ENCODE measurements around the gene XXYLT1.

XXYLT1 gene

DNA sequence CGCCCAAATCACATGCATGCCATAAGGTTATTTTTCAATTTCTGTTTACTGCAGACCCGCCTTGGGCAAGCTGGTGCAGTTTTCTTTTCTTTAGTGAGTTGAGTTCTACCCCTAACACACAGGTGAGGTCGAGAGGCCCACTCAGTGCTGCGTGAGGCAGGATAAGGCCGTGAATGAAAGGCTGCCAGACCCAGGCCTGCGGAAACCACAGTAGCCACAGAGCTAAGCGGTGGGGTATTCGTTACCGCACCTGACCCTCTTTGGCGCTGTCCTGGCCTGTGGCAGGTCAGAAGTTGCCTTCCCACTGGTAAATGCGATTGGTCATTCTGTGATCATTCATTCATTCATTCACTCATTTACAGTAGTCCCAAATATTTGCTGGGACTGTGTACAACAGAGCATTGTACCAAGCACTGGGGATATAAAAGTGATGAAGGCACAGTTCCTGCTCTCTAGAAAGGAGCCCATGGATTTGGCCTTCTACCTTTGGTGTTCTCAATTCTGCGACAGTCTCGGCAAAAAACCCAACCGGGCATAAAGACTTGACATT is 144.8 kb downstream of the XXYLT1 start:
- Histone ChIP-seq H2AFZ (ENCODE audit: low read depth, low read length, severe bottlenecking) (no peak overlapping the region), H3F3A (ENCODE audit: insufficient read depth) (no peaks in the 10 kb centered on the region), H3K9me3 (ENCODE audit: insufficient read depth, low read length) (no peaks in the 10 kb centered on the region), H3K4me3 (ENCODE audit: insufficient read depth, low read length, poor library complexity, severe bottlenecking) (no peak overlapping the region), H3K36me3 (ENCODE audit: low read length) (no peaks in the 10 kb centered on the region), H3K9me2 (replicated peaks; ENCODE audit: insufficient read depth, low read length) (no peaks in the 10 kb centered on the region), H3K27ac (ENCODE audit: low read depth, low read length) (no peak overlapping the region), H4K20me1 (ENCODE audit: low read depth, low read length) (no peaks in the 10 kb centered on the region), H3K4me2 (ENCODE audit: low read depth, low read length, poor library complexity, severe bottlenecking) (no peak overlapping the region), H3K27me3 (ENCODE audit: low read length) (no peaks in the 10 kb centered on the region), H3K79me2 (ENCODE audit: insufficient read depth, low read length) (no peaks in the 10 kb centered on the region), H3K9ac (ENCODE audit: low read length) (no peak overlapping the region)
- TF ChIP-seq, protein P1, sequence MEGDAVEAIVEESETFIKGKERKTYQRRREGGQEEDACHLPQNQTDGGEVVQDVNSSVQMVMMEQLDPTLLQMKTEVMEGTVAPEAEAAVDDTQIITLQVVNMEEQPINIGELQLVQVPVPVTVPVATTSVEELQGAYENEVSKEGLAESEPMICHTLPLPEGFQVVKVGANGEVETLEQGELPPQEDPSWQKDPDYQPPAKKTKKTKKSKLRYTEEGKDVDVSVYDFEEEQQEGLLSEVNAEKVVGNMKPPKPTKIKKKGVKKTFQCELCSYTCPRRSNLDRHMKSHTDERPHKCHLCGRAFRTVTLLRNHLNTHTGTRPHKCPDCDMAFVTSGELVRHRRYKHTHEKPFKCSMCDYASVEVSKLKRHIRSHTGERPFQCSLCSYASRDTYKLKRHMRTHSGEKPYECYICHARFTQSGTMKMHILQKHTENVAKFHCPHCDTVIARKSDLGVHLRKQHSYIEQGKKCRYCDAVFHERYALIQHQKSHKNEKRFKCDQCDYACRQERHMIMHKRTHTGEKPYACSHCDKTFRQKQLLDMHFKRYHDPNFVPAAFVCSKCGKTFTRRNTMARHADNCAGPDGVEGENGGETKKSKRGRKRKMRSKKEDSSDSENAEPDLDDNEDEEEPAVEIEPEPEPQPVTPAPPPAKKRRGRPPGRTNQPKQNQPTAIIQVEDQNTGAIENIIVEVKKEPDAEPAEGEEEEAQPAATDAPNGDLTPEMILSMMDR (IDR thresholded peaks at IDR 0.05; ENCODE audit: insufficient read depth, low read length, poor library complexity, severe bottlenecking) = no peak
- TF ChIP-seq EZH2phosphoT487 (conservative IDR thresholded peaks at IDR 0.05; ENCODE audit: low read length) = no peak

DNA sequence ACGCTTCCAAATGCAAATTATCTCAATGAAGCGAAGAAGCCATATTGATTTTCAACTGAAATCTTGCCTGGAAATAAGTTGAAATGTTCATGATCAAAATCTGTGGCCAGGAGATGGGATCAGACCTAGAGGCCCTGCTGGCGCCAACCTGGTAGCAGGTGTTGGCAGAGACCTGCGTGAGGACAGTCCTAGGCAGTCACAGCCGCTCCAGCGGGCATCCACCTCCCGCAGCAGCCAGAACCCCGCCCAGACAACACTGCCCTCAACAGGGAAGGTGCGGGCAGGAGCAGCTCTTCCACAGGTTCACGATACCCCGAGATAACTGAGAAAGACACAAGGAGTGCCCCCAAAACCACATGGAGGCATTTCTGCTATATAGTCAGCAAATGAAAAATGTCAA is 145.3 kb downstream of the XXYLT1 start:
- H3K27me3 ChIP-seq (ENCODE audit: low read length) = no peaks in the 10 kb centered on the region
- TF ChIP-seq EZH2phosphoT487 (conservative IDR thresholded peaks at IDR 0.05; ENCODE audit: low read length) = no peak
- TF ChIP-seq, protein P1 (IDR thresholded peaks at IDR 0.05; ENCODE audit: insufficient read depth, low read length, poor library complexity, severe bottlenecking) = no peak
- no peak overlapping the region for H3K4me2 ChIP-seq (ENCODE audit: low read depth, low read length, poor library complexity, severe bottlenecking)
- no peaks in the 10 kb centered on the region for H3K9me2 ChIP-seq (replicated peaks; ENCODE audit: insufficient read depth, low read length)
- no peak overlapping the region for H3K4me3 ChIP-seq (ENCODE audit: insufficient read depth, low read length, poor library complexity, severe bottlenecking)
- H3K9me3 ChIP-seq (ENCODE audit: insufficient read depth, low read length) = no peaks in the 10 kb centered on the region
- no peak overlapping the region for H3K27ac ChIP-seq (ENCODE audit: low read depth, low read length)
- H3K9ac ChIP-seq (ENCODE audit: low read length) = no peak overlapping the region
- no peaks in the 10 kb centered on the region for H3K36me3 ChIP-seq (ENCODE audit: low read length)
- H3K79me2 ChIP-seq (ENCODE audit: insufficient read depth, low read length) = no peaks in the 10 kb centered on the region
- H2AFZ ChIP-seq (ENCODE audit: low read depth, low read length, severe bottlenecking) = no peak overlapping the region
- H3F3A ChIP-seq (ENCODE audit: insufficient read depth) = no peaks in the 10 kb centered on the region
- no peaks in the 10 kb centered on the region for H4K20me1 ChIP-seq (ENCODE audit: low read depth, low read length)

DNA sequence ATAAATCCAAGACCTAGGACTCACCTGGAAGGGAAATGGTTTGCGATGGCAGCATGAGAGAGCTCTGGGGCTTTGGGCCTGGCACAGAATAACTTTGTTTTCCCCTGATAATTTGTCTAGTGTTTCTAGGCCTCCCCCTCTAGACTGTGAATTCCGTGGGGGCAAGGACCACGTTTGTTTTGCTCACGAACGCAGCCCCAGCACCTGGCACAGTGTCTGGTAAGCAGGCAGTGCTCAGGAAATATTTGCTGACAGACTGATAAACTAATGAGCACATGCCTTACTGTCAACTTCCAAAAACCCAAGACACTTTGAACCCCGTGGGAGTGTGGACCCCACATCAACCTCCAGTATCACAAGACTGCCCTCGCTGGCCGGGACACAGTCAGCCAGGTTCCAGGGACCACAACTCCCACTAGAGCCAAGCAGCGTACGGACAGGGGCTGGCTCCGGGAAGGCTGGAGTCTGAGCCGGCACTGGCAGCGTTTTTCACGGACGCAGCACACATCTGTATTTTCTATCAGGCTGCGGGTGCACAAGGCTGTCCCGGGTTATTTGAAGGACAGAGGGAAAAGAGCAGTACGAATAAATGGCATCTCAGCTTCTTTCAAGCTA is 146.5 kb downstream of the XXYLT1 start:
- Histone ChIP-seq H3K36me3 (ENCODE audit: low read length) (no peaks in the 10 kb centered on the region), H3K9me2 (replicated peaks; ENCODE audit: insufficient read depth, low read length) (no peaks in the 10 kb centered on the region), H3K9ac (ENCODE audit: low read length) (no peak overlapping the region), H3K4me3 (ENCODE audit: insufficient read depth, low read length, poor library complexity, severe bottlenecking) (no peak overlapping the region), H3K9me3 (ENCODE audit: insufficient read depth, low read length) (no peaks in the 10 kb centered on the region), H3K27me3 (ENCODE audit: low read length) (no peaks in the 10 kb centered on the region), H4K20me1 (ENCODE audit: low read depth, low read length) (no peaks in the 10 kb centered on the region), H2AFZ (ENCODE audit: low read depth, low read length, severe bottlenecking) (no peak overlapping the region), H3K4me2 (ENCODE audit: low read depth, low read length, poor library complexity, severe bottlenecking) (no peak overlapping the region), H3K79me2 (ENCODE audit: insufficient read depth, low read length) (no peaks in the 10 kb centered on the region), H3K27ac (ENCODE audit: low read depth, low read length) (no peak overlapping the region), H3F3A (ENCODE audit: insufficient read depth) (no peaks in the 10 kb centered on the region)
- TF ChIP-seq, protein P1 (IDR thresholded peaks at IDR 0.05; ENCODE audit: insufficient read depth, low read length, poor library complexity, severe bottlenecking) = no peak
- TF ChIP-seq EZH2phosphoT487 (conservative IDR thresholded peaks at IDR 0.05; ENCODE audit: low read length) = no peak

Measured in SU-DHL-6 (cell line).